CMK (cell line): ENCODE data around the gene SETD7.
"Not testable (repeated sequence)": the region's sequence is repeated elsewhere in the genome, so short reads cannot be mapped to it uniquely, and the experiment has no call there.

Source experiments
- DNase-seq: peaks from one replicate; pipeline ENCODE4 v3.0.0-alpha.2; 2010; ENCODE audit warnings: low read depth

The SETD7 gene

DNA sequence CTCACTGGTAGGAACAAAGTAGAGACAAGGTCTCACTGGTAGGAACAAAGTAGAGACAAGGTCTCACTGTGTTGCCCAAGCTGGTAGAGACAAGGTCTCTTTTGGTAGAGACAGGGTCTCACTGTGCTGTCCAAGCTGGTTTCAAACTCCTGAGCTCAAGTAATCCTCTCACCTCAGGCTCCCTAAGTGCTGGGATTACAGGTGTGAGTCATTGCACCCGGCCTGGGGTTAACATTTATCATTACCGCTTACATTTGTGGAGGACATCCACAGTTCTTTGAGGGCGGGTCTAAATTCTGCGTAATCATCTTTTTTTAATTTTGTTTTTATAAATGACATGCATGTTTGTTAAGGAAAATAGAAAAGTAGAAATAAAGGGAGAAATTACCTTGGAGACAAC, 90.1 kb downstream of the SETD7 start:
- no peak for DNase-seq

DNA sequence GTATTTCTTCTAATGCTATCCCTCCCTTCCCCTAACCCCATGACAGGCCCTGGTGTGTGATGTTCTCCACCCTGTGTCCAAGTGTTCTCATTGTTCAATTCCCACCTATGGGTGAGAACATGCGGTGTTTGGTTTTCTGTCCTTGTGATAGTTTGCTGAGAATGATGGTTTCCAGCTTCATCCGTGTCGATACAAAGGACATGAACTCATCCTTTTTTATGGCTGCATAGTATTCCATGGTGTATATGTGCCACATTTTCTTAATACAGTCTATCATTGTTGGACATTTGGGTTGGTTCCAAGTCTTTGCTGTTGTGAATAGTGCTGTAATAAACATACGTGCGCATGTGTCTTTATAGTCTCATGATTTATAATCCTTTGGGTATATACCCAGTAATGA, 91.5 kb downstream of the SETD7 start:
- not testable (repeated sequence) for DNase-seq

DNA sequence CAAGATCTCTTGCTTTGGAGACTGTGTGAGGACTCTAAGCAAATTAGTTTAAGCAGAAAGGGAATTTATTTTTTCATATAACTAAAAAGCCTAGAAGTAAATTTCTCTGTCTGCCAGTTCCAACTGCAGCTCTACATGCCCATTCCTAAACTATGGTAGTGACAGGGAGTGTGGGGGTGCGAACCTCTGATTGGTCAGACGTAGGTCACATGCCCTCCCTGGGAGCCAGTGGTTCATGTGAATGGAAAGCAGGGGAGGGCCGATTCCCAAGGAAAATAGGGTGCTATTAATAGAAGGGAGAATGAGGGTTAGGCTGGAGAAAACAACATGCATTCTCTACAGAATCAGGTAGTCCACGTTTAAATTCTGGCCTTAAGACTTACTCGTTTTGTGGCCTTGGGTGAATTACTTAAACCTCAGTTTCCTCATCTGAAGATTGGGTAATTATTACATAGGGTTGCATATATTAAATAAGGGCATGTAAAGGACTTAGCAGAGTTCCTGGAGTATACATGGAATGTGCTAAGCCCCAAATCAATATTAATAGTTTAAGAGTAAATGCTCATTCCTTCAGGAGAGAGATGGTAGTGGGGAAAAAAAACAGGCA, 94.9 kb downstream of the SETD7 start:
- no peak for DNase-seq

GRCh38 chr4:139460565-139460964, 95.5 kb downstream of the SETD7 start:
- DNase-seq: no peak

DNA sequence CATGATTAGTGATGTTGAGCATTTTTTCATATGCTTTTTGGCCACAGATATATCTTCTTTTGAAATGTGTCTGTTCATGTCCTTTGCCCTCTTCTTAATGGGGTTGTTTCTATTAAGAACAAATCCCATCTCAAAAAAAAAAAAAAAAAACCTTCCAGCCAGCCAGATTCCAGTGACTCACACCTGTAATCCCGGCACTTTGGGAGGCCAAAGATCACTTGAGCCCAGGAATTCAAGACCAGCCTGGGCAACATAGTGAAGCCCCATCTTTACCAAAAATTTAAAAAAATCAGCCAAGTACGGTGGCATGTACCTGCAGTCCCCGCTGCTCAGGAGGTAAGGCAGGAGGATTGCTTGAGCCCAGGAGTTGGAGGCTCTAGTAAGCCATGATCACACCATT, 97.0 kb downstream of the SETD7 start:
- no peak for DNase-seq

GRCh38 chr4:139458543-139458942, 97.5 kb downstream of the SETD7 start:
- DNase-seq: no peak

- DNase-seq: no peak
These were observed 98.7 kb downstream of the SETD7 start for GRCh38 chr4:139457318-139457717.

- DNase-seq: no peak
These were observed 100.9 kb downstream of the SETD7 start for GRCh38 chr4:139455126-139455538.

GRCh38 chr4:139454111-139455045, 101.6 kb downstream of the SETD7 start, which contains the start of gene RAB33B:
Gene RAB33B, plus strand, starts transcription at chr4:139454121. Its CDS starts 75 bp downstream, at chr4:139454196.
- no peak for DNase-seq

DNA sequence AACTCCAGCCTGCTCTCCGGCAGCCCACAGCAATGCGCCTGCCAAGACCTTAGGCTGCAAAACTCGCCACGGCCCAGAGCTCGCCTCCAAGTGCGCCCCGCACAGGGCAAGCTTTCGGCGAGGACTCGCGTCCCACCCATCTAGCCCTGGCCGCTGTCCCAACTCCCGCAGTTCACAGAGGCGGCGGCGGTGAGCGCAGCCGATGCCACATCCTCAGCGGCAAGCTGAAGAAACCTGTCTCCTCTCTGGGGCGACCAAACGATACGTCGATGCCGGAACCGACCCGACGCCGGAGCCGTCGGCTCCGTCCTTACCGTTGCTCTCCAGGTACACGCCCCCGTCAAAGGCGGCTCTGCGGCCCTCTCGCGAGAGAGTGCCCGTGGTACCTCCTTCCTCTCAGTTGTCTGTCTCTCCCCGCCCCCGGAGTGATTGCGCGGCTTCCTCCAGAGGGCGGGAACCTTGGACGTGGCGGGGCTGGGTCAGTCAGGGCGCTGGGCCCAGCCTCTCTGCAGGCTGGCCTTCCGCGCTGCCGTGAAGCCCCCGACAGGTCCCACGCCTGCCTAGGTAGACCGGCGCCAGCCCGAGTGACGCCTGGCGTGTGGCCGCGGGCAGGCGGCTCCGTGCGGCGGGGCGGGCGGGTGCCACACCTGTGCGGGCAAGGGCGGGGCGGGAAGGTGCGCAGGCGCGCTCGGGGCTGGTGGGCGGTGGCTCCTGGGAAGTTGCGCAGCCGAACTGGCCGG, 102.5 kb downstream of the SETD7 start:
- DNase-seq: peak; percentile 83

GRCh38 chr4:139453041-139453370, 103.0 kb downstream of the SETD7 start:
- DNase-seq: peak; percentile 54

DNA sequence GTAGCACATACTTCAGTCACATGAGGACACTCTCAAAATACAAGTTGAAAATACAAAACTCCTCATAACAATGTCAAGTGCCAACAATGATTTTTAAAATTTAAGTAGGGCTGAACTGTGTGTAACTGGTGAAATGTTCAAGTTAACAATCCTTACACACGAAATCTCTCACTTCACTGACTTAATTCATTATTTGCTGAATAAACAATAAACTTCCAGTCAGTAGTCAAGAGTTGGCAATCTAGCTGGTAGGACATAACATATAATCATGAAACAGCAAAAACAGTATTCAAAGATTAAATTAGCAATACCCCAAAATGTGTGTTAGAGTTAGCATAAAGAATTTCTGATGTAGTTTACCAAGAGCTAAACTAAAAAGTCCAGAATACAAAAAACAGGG, 104.0 kb downstream of the SETD7 start:
- DNase-seq: no peak

DNA sequence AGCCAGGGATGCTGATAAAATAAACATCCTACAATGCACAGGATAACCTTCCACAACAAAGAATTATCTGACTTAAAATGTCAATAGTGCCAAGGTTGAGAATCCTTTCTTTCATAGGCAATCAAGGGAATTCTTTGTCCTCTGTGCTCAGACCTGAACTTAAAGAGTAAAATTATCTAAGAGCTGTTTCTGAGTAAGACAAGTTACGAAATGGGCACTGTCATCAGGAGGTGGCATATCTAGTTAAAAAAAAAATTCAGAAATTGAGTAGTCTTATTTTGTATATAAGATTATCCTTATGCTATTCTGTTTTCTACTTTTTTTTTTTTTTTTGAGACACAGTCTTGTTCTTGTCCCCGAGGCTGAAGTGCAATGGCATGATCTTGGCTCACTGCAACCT, 105.4 kb downstream of the SETD7 start:
- DNase-seq: no peak

DNA sequence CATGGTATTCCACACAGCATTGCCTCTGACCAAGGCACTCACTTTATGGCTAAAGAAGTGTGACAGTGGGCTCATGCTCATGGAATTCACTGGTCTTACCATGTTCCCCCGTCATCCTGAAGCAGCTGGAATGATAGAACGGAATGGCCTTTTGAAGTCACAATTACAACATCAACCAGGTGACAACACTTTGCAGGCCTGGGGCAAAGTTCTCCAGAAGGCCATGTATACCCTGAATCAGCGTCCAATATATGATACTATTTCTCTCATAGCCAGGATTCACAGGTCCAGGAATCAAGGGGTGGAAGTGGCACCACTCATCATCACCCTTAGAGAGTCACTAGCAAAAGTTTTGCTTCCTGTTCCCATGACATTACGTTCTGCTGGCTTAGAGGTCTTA, 108.9 kb downstream of the SETD7 start:
- not testable (repeated sequence) for DNase-seq
